GM21619 (cell line): ENCODE measurements around the gene SULF2.

Experiments used
- ATAC-seq: cut with Tn5 transposase; IDR thresholded peaks from one replicate; pipeline ENCODE4 v1.9.1; 2021; ENCODE audit not compliant: unreplicated experiment

SULF2 gene

GRCh38 chr20:47688385-47689381 lies 96.6 kb downstream of the SULF2 start:
- no peak for ATAC-seq

- no peak for ATAC-seq
Observed at GRCh38 chr20:47687095-47687987, 97.9 kb downstream of the SULF2 start.

GRCh38 chr20:47686545-47686944 lies 98.7 kb downstream of the SULF2 start:
- no peak for ATAC-seq

GRCh38 chr20:47684306-47685080 lies 100.8 kb downstream of the SULF2 start:
- no peak for ATAC-seq

- ATAC-seq, result no peak
Observed at GRCh38 chr20:47682916-47683315, 102.4 kb downstream of the SULF2 start.

GRCh38 chr20:47682028-47682783 lies 103.1 kb downstream of the SULF2 start:
- no peak for ATAC-seq

GRCh38 chr20:47680804-47681529 lies 104.3 kb downstream of the SULF2 start:
- no peak for ATAC-seq

- ATAC-seq, result no peak
Observed at GRCh38 chr20:47679462-47679861, 105.8 kb downstream of the SULF2 start.

GRCh38 chr20:47678536-47678935 lies 106.7 kb downstream of the SULF2 start:
- no peak for ATAC-seq

GRCh38 chr20:47677635-47678453 lies 107.4 kb downstream of the SULF2 start:
- no peak for ATAC-seq

- ATAC-seq, result no peak
Observed at GRCh38 chr20:47676912-47677634, 108.2 kb downstream of the SULF2 start.

- no peak for ATAC-seq
Observed at GRCh38 chr20:47676219-47676721, 109.0 kb downstream of the SULF2 start.

- no peak for ATAC-seq
Observed at GRCh38 chr20:47675190-47676142, 109.8 kb downstream of the SULF2 start.

GRCh38 chr20:47674686-47675085 lies 110.6 kb downstream of the SULF2 start:
- ATAC-seq, result no peak

GRCh38 chr20:47674145-47674544 lies 111.1 kb downstream of the SULF2 start:
- ATAC-seq, result no peak

GRCh38 chr20:47673671-47673955 lies 111.7 kb downstream of the SULF2 start:
- ATAC-seq, result no peak
